PFSK-1 (cell line): ENCODE measurements around the gene TACO1.
A peak's percentile ranks its signal among the peaks of the same experiment; 100 is the strongest.

ENCODE experiments used
- FOXP2 ChIP-seq: optimal IDR thresholded peaks from 2 replicates; pipeline ENCODE3; 2011; ENCODE audit warnings: borderline replicate concordance, control low read depth, inconsistent platforms; ENCODE audit not compliant: insufficient read depth; ENCODE audit errors: extremely low read length, extremely low read depth
- POLR2AphosphoS5 ChIP-seq: IDR thresholded peaks from 2 replicates; pipeline ENCODE4 v1.6.1; 2012; ENCODE audit warnings: low read depth, mild to moderate bottlenecking, control low read depth, low read length, moderate library complexity
- SIN3A ChIP-seq: IDR thresholded peaks from 2 replicates; pipeline ENCODE4 v1.6.1; 2012; ENCODE audit warnings: mild to moderate bottlenecking, low read length, moderate library complexity, borderline replicate concordance; ENCODE audit not compliant: insufficient read depth
- TAF1 ChIP-seq: IDR thresholded peaks from 2 replicates; pipeline ENCODE4 v1.6.1; 2012; ENCODE audit warnings: low read length, control low read depth, borderline replicate concordance; ENCODE audit not compliant: insufficient read depth
- TF ChIP-seq, protein P1 (sequence below), 2 experiments: IDR thresholded peaks; 2 replicates each; pipeline versions ENCODE4 v1.6.1 to v1.8.0; 2011 to 2012; ENCODE audit warnings: low read depth in 2 of 2, low read length in 2 of 2, control low read depth in 1 of 2, inconsistent platforms in 1 of 2, mild to moderate bottlenecking in 1 of 2, moderate library complexity in 1 of 2; ENCODE audit not compliant: insufficient read depth in 1 of 2

DNA sequence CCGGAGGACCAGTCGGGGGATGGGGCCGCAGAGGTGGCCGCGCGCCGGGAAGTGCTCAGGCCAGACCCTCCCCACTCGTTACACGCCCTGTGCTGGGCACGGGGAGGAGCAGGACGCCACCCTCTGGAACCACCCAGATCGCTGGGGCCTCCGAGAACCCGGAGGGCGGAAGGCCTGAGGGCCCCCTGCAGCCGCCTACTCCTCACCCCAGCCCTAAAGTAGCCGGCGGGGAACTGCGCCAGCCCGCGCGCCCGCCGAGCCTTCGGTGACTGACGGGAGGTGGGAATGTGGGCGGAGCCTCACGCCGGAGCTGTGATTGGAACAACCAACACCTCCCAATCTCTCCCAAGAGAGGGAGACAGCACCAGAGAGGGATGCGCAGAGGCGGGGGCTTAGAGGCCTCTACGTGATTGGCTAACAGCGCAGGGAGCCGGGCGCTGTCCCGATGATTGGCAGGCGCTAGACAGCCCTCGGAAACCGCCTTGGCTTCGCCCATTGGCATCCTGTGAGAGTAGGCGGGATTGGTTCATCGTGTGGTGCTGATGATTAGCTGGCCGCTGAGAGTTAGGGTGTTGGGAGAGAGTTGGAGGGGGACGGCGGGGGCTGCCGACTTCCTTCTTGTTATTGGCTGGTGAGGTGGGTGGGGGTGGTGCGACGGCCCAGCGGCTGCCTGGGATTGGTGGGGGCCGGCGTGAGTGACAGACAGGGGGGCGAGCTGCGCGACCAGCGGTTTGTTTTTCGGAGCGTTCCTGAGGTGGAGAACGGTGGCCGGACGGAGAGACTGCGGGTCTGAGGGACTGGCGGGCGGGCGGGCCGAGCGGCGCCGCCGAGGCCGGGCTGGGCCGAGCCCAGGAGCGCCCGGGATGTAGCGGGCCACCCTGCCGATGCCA is 21.2 kb downstream of the TACO1 start, which contains the start of gene MAP3K3:
- TF ChIP-seq POLR2AphosphoS5 (peak; percentile 97), TAF1 (peak; percentile 87), FOXP2 (no peak), SIN3A (peak; percentile 80; the same call in 1 of the 2 replicates)
- TF ChIP-seq, protein P1, sequence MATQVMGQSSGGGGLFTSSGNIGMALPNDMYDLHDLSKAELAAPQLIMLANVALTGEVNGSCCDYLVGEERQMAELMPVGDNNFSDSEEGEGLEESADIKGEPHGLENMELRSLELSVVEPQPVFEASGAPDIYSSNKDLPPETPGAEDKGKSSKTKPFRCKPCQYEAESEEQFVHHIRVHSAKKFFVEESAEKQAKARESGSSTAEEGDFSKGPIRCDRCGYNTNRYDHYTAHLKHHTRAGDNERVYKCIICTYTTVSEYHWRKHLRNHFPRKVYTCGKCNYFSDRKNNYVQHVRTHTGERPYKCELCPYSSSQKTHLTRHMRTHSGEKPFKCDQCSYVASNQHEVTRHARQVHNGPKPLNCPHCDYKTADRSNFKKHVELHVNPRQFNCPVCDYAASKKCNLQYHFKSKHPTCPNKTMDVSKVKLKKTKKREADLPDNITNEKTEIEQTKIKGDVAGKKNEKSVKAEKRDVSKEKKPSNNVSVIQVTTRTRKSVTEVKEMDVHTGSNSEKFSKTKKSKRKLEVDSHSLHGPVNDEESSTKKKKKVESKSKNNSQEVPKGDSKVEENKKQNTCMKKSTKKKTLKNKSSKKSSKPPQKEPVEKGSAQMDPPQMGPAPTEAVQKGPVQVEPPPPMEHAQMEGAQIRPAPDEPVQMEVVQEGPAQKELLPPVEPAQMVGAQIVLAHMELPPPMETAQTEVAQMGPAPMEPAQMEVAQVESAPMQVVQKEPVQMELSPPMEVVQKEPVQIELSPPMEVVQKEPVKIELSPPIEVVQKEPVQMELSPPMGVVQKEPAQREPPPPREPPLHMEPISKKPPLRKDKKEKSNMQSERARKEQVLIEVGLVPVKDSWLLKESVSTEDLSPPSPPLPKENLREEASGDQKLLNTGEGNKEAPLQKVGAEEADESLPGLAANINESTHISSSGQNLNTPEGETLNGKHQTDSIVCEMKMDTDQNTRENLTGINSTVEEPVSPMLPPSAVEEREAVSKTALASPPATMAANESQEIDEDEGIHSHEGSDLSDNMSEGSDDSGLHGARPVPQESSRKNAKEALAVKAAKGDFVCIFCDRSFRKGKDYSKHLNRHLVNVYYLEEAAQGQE (IDR thresholded peaks at IDR 0.05; ENCODE audit: insufficient read depth in 1 of 2, low read depth in 2 of 2, low read length in 2 of 2): 0 out of 4 replicates have a peak, but pooled peaks of 1 of the 2 experiments have one; percentile 39
